ENCODE results near the gene AGR3.

DNA sequence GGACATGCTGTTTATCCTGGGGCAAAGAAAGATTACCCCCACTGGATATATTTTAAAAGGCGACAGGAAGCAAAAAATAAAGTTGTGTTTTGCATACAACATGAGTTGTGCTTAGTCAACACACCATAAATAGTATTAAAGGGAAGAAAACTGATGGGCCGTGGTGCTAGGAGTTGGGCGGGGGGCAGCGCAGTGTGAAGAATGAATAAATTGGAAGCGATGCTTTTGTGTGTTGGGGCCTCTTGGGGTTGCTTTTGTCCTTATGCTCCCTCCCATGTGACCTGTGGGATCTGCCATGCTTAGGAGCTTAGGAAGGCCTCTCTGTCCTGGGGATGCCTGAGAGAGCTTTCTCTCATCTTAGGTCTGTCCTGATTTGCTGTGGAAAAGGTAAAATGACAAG, 35.0 kb upstream of the AGR3 start:
- TF ChIP-seq, protein P1, sequence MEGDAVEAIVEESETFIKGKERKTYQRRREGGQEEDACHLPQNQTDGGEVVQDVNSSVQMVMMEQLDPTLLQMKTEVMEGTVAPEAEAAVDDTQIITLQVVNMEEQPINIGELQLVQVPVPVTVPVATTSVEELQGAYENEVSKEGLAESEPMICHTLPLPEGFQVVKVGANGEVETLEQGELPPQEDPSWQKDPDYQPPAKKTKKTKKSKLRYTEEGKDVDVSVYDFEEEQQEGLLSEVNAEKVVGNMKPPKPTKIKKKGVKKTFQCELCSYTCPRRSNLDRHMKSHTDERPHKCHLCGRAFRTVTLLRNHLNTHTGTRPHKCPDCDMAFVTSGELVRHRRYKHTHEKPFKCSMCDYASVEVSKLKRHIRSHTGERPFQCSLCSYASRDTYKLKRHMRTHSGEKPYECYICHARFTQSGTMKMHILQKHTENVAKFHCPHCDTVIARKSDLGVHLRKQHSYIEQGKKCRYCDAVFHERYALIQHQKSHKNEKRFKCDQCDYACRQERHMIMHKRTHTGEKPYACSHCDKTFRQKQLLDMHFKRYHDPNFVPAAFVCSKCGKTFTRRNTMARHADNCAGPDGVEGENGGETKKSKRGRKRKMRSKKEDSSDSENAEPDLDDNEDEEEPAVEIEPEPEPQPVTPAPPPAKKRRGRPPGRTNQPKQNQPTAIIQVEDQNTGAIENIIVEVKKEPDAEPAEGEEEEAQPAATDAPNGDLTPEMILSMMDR (IDR thresholded peaks at IDR 0.05; ENCODE audit: insufficient read depth, low read length, poor library complexity, severe bottlenecking): no peak
- TF ChIP-seq EZH2phosphoT487 (conservative IDR thresholded peaks at IDR 0.05; ENCODE audit: low read length): no peak

All from SU-DHL-6 (cell line).